Naive B cell (primary cell): Measurements from ENCODE around the gene SFMBT2. TPM values are rescaled to one million over a fixed set of nuclear protein-coding genes. Genes with fewer than 3 reads are reported as not detected.
"Not testable (repeated sequence)": the region's sequence is repeated elsewhere in the genome, so short reads cannot be mapped to it uniquely, and the experiment has no call there.

ENCODE experiments used
- ATAC-seq, 2 donors: fragments of 150-1000 bp; cut with Tn5 transposase; 2 replicates each; pipeline ENCODE4 v1.10.0; 2021; ENCODE audit warnings: low read depth in 2 of 2, mild to moderate bottlenecking in 2 of 2, moderate library complexity in 2 of 2
- DNase-seq: peaks from one replicate; pipeline ENCODE4 v3.0.0; 2022
- H3K27ac Mint-ChIP-seq, 6 donors: one replicate each; pipeline ENCODE4 v1.8.0; 2020 to 2022; ENCODE audit warnings: mild to moderate bottlenecking in 6 of 6, mixed read lengths in 6 of 6, moderate library complexity in 5 of 6, inconsistent platforms in 2 of 6
- H3K27me3 Mint-ChIP-seq, 3 donors: one replicate each; pipeline ENCODE4 v1.8.0; 2021 to 2022; ENCODE audit warnings: mixed read lengths in 3 of 3, mild to moderate bottlenecking in 1 of 3
- H3K36me3 Mint-ChIP-seq, 2 donors: one replicate each; pipeline ENCODE4 v1.8.0; 2020 to 2022; ENCODE audit warnings: mixed read lengths in 2 of 2, inconsistent platforms in 1 of 2, mild to moderate bottlenecking in 1 of 2
- H3K4me1 Mint-ChIP-seq, 3 donors: one replicate each; pipeline ENCODE4 v1.8.0; 2020 to 2022; ENCODE audit warnings: mixed read lengths in 3 of 3, inconsistent platforms in 1 of 3, mild to moderate bottlenecking in 1 of 3, moderate library complexity in 1 of 3
- H3K4me3 Mint-ChIP-seq, 8 donors: one replicate each; pipeline ENCODE4 v1.8.0; 2020 to 2022; ENCODE audit warnings: mild to moderate bottlenecking in 8 of 8, mixed read lengths in 8 of 8, moderate library complexity in 8 of 8, inconsistent platforms in 2 of 8
- H3K9me3 Mint-ChIP-seq, 7 donors: one replicate each; pipeline ENCODE4 v1.8.0; 2020 to 2022; ENCODE audit warnings: mixed read lengths in 7 of 7, mild to moderate bottlenecking in 5 of 7, inconsistent platforms in 2 of 7, moderate library complexity in 1 of 7
- polyA plus RNA-seq, 6 donors: library from polyadenylated mRNA; unstranded; fragments of 300-500 nt; fragmentation: Illumina TruSeq; gene quantifications; one replicate each; pipeline ENCODE4 v1.2.3, GENCODE V29; 2021; ENCODE audit warnings: low read depth in 6 of 6

SFMBT2 gene
- polyA plus RNA-seq, 6 donors from 2014 or later, result 1.0 to 2.3 (median 2.0) TPM; not detected in 1

- no peak for DNase-seq
- Mint-ChIP-seq H3K9me3 (peaks cover 3 to 27% (median 15%) of the 10 kb centered on the region in 7 donors), H3K27ac (peak overlapping the region in 4 of 6 donors; percentile 59 to 84 (median 76)), H3K27me3 (no peaks in the 10 kb centered on the region), H3K4me3 (peak overlapping the region in 1 of 8 donors; percentile 41), H3K36me3 (peaks cover 0 to 7% of the 10 kb centered on the region in 2 donors), H3K4me1 (peaks cover 37 to 54% (median 45%) of the 10 kb centered on the region in 3 donors)
- ATAC-seq, result no peak
These were observed 108.4 kb downstream of the SFMBT2 start for GRCh38 chr10:7302392-7302906.

GRCh38 chr10:7301006-7301778 is 109.6 kb downstream of the SFMBT2 start:
- H3K9me3 Mint-ChIP-seq, result peaks cover 3 to 23% (median 12%) of the 10 kb centered on the region in 7 donors
- DNase-seq (no peak), ATAC-seq (no peak)
- H3K4me3 Mint-ChIP-seq, result peak overlapping the region in 1 of 8 donors; percentile 12
- H3K36me3 Mint-ChIP-seq, result peaks cover 0 to 7% of the 10 kb centered on the region in 2 donors
- no peaks in the 10 kb centered on the region for H3K27me3 Mint-ChIP-seq
- peaks cover 35 to 53% (median 40%) of the 10 kb centered on the region in 3 donors for H3K4me1 Mint-ChIP-seq
- H3K27ac Mint-ChIP-seq, result peak overlapping the region in 2 of 6 donors; percentile 26 to 82

- H3K4me1 Mint-ChIP-seq, result peaks cover 29 to 46% (median 33%) of the 10 kb centered on the region in 3 donors
- H3K4me3 Mint-ChIP-seq, result no peak overlapping the region
- peak overlapping the region in 2 of 6 donors; percentile 26 to 81 for H3K27ac Mint-ChIP-seq
- peak; percentile 34 to 50 for ATAC-seq
- peaks cover 0 to 7% of the 10 kb centered on the region in 2 donors for H3K36me3 Mint-ChIP-seq
- peaks cover 3 to 23% (median 12%) of the 10 kb centered on the region in 7 donors for H3K9me3 Mint-ChIP-seq
- no peak for DNase-seq
- no peaks in the 10 kb centered on the region for H3K27me3 Mint-ChIP-seq
These were observed 110.4 kb downstream of the SFMBT2 start for GRCh38 chr10:7300384-7300971.

GRCh38 chr10:7299601-7300325 is 111.1 kb downstream of the SFMBT2 start:
- H3K4me1 Mint-ChIP-seq, result peaks cover 30 to 38% (median 34%) of the 10 kb centered on the region in 3 donors
- peaks cover 3 to 18% (median 12%) of the 10 kb centered on the region in 7 donors for H3K9me3 Mint-ChIP-seq
- H3K27ac Mint-ChIP-seq, result peak overlapping the region in 1 of 6 donors; percentile 73
- H3K27me3 Mint-ChIP-seq, ATAC-seq, H3K36me3 Mint-ChIP-seq, DNase-seq, H3K4me3 Mint-ChIP-seq: not testable (repeated sequence)

GRCh38 chr10:7298495-7298894 is 112.3 kb downstream of the SFMBT2 start:
- H3K27me3 Mint-ChIP-seq, result no peaks in the 10 kb centered on the region
- DNase-seq (no peak), ATAC-seq (no peak)
- peaks cover 26 to 37% (median 32%) of the 10 kb centered on the region in 3 donors for H3K4me1 Mint-ChIP-seq
- peaks cover 0 to 6% of the 10 kb centered on the region in 2 donors for H3K36me3 Mint-ChIP-seq
- H3K27ac Mint-ChIP-seq, result no peak overlapping the region
- H3K4me3 Mint-ChIP-seq, result no peak overlapping the region
- H3K9me3 Mint-ChIP-seq, result peaks cover 0 to 5% (median 3%) of the 10 kb centered on the region in 7 donors

- Mint-ChIP-seq H3K27ac (peak overlapping the region in 3 of 6 donors; percentile 17 to 32 (median 21)), H3K27me3 (no peaks in the 10 kb centered on the region), H3K4me1 (peaks cover 21 to 39% (median 31%) of the 10 kb centered on the region in 3 donors)
These were observed 113.7 kb downstream of the SFMBT2 start for GRCh38 chr10:7297094-7297493.

GRCh38 chr10:7296648-7297047 is 114.2 kb downstream of the SFMBT2 start:
- Mint-ChIP-seq H3K27ac (peak overlapping the region in 2 of 6 donors; percentile 21 to 32), H3K4me3 (no peak overlapping the region), H3K27me3 (no peaks in the 10 kb centered on the region), H3K4me1 (peaks cover 21 to 36% (median 29%) of the 10 kb centered on the region in 3 donors), H3K36me3 (no peaks in the 10 kb centered on the region), H3K9me3 (no peaks in the 10 kb centered on the region)
- no peak for DNase-seq
- ATAC-seq, result no peak

More at GRCh38 chr10:7297094-7297493, 113.7 kb downstream of the SFMBT2 start:
- Mint-ChIP-seq H3K36me3 (no peaks in the 10 kb centered on the region), H3K4me3 (no peak overlapping the region), H3K9me3 (no peaks in the 10 kb centered on the region)
- ATAC-seq (no peak), DNase-seq (no peak)

GRCh38 chr10:7296076-7296475 is 114.8 kb downstream of the SFMBT2 start:
- Mint-ChIP-seq H3K27ac (no peak overlapping the region), H3K4me3 (no peak overlapping the region), H3K4me1 (peaks cover 21 to 33% (median 28%) of the 10 kb centered on the region in 3 donors), H3K27me3 (no peaks in the 10 kb centered on the region), H3K36me3 (no peaks in the 10 kb centered on the region), H3K9me3 (no peaks in the 10 kb centered on the region)
- DNase-seq (no peak), ATAC-seq (no peak)

GRCh38 chr10:7293378-7293920 is 117.4 kb downstream of the SFMBT2 start:
- Mint-ChIP-seq H3K9me3 (no peaks in the 10 kb centered on the region), H3K27ac (peak overlapping the region in 4 of 6 donors; percentile 38 to 91 (median 66)), H3K4me1 (peaks cover 15 to 31% (median 17%) of the 10 kb centered on the region in 3 donors), H3K36me3 (no peaks in the 10 kb centered on the region), H3K4me3 (peak overlapping the region in 3 of 8 donors; percentile 2 to 69 (median 55)), H3K27me3 (no peaks in the 10 kb centered on the region)
- DNase-seq (peak; percentile 6), ATAC-seq (peak in 1 of 2 donors; percentile 44)

- Mint-ChIP-seq H3K27ac (peak overlapping the region in 4 of 6 donors; percentile 5 to 70 (median 28)), H3K36me3 (no peaks in the 10 kb centered on the region), H3K4me3 (no peak overlapping the region), H3K4me1 (peaks cover 4 to 25% (median 9%) of the 10 kb centered on the region in 3 donors), H3K9me3 (no peaks in the 10 kb centered on the region), H3K27me3 (no peaks in the 10 kb centered on the region)
- ATAC-seq (no peak), DNase-seq (no peak)
These were observed 119.2 kb downstream of the SFMBT2 start for GRCh38 chr10:7291487-7292270.

- Mint-ChIP-seq H3K27me3 (no peaks in the 10 kb centered on the region), H3K36me3 (no peaks in the 10 kb centered on the region), H3K4me3 (no peak overlapping the region), H3K4me1 (peaks cover 0 to 9% (median 7%) of the 10 kb centered on the region in 3 donors), H3K9me3 (no peaks in the 10 kb centered on the region), H3K27ac (peak overlapping the region in 2 of 6 donors; percentile 38 to 70)
- DNase-seq (no peak), ATAC-seq (no peak)
These were observed 122.7 kb downstream of the SFMBT2 start for GRCh38 chr10:7288060-7288690.

- Mint-ChIP-seq H3K4me3 (no peak overlapping the region), H3K27ac (no peak overlapping the region), H3K4me1 (peaks cover 0 to 7% (median 7%) of the 10 kb centered on the region in 3 donors), H3K36me3 (no peaks in the 10 kb centered on the region), H3K27me3 (no peaks in the 10 kb centered on the region), H3K9me3 (no peaks in the 10 kb centered on the region)
- DNase-seq, result no peak
- ATAC-seq, result no peak
These were observed 123.5 kb downstream of the SFMBT2 start for GRCh38 chr10:7287377-7287776.
